Thyroid gland (tissue), 4 donors: Measurements from ENCODE around the gene ADAM29. TPM values are rescaled to one million over a fixed set of nuclear protein-coding genes. Genes with fewer than 3 reads are reported as not detected.
"Not testable (repeated sequence)": the region's sequence is repeated elsewhere in the genome, so short reads cannot be mapped to it uniquely, and the experiment has no call there.

Experiments used
- DNase-seq, 2 donors: peaks; one replicate each; pipeline ENCODE4 v3.0.0-alpha.2; 2019
- H3K27ac ChIP-seq, 3 donors: fragments of 200-600 bp; sonication (generic); 1 replicate in 2 of 3; 2 replicates in 1 of 3; pipeline ENCODE4 v1.5.1; 2016 to 2019; ENCODE audit warnings: mild to moderate bottlenecking in 1 of 3, moderate library complexity in 1 of 3
- H3K27me3 ChIP-seq: fragments of 200-600 bp; sonication (generic); one replicate; pipeline ENCODE4 v1.5.1; 2019
- H3K36me3 ChIP-seq, 2 donors: fragments of 200-600 bp; sonication (generic); one replicate each; pipeline ENCODE4 v1.5.1; 2016 to 2019
- H3K4me1 ChIP-seq, 2 donors: fragments of 200-600 bp; sonication (generic); one replicate each; pipeline ENCODE4 v1.5.1; 2017 to 2019
- H3K4me3 ChIP-seq, 3 donors: fragments of 200-600 bp; sonication (generic); replicated peaks in 1 of 3; 1 replicate in 2 of 3; 2 replicates in 1 of 3; pipeline ENCODE4 v1.5.1; 2016; ENCODE audit warnings: mild to moderate bottlenecking in 1 of 3
- H3K9me3 ChIP-seq: fragments of 200-600 bp; sonication (generic); one replicate; pipeline ENCODE4 v1.5.1; 2017
- POLR2A ChIP-seq, 2 donors: fragments of 450-650 bp; IDR thresholded peaks; one replicate each; pipeline ENCODE4 v1.6.1; 2017; ENCODE audit warnings: antibody characterized with exemption in 2 of 2, mild to moderate bottlenecking in 2 of 2, moderate library complexity in 1 of 2
- WGBS, 2 donors: methylation state at CpG; one replicate each; pipeline ENCODE4 v1.1.5; 2017; 5-methylcytosine and 5-hydroxymethylcytosine counted together
- intact Hi-C: fragments of 100-400 bp; cut with DNase I; formaldehyde crosslinking; loops from one replicate; pipeline ENCODE4 v1.15.1; 2023
- total RNA-seq, 4 donors: library from RNA; depleted of rRNA; stranded (reverse); fragments of >200 nt; gene quantifications; one replicate each; pipeline ENCODE4 v1.2.3, GENCODE V29; 2016
- TF ChIP-seq, protein P1 (sequence below), 6 experiments: fragments of 200-600 bp in 3 of 6; fragments of 450-650 bp in 3 of 6; sonication (generic) in 3 of 6; IDR thresholded peaks; one replicate each; pipeline ENCODE4 v1.5.1; 2016 to 2019; ENCODE audit warnings: antibody characterized with exemption in 6 of 6, mild to moderate bottlenecking in 2 of 6, inconsistent platforms in 1 of 6, moderate library complexity in 1 of 6

The ADAM29 gene
- under 1 TPM in 1 of 4 donors, not detected in 3; 0.27 TPM for total RNA-seq

DNA sequence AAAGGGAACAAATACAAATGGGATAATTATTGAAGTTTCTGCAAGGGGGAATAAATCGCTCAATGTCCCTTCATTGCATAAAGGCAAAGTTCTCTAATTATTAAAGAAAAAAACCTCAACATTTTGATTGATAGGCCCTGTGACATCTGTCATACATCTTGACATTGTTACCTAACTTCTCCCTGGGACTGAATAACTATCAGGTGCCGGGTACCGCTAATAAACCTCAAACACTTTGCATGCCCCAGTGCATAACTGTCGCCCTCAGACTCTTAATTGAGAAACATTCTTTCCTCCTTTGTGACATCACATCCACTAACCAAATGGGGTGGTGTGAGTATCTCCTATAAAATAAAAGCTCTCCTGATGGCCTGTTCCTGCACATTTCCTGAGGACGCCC is at the start of gene ADAM29:
ADAM29 (plus strand) TSS at position 301 of the 400 bp plus-strand sequence. CDS start 57,168 bp downstream, outside the sequence.
- Histone ChIP-seq H3K4me1 (no peaks in the 10 kb centered on the region), H3K27ac (no peak within 1 kb of the TSS), H3K9me3 (no peaks in the 10 kb centered on the region), H3K27me3 (no peaks in the 10 kb centered on the region), H3K36me3 (no peaks in the 10 kb centered on the region), H3K4me3 (no peak within 1 kb of the TSS)
- 87 to 93% methylated on average over 5 of the region's 5 CpGs for WGBS, 2 donors
- intact Hi-C loops, result no loop called here
- no peak for DNase-seq
- TF ChIP-seq POLR2A (IDR thresholded peaks at IDR 0.05), result no peak
- TF ChIP-seq, protein P1, sequence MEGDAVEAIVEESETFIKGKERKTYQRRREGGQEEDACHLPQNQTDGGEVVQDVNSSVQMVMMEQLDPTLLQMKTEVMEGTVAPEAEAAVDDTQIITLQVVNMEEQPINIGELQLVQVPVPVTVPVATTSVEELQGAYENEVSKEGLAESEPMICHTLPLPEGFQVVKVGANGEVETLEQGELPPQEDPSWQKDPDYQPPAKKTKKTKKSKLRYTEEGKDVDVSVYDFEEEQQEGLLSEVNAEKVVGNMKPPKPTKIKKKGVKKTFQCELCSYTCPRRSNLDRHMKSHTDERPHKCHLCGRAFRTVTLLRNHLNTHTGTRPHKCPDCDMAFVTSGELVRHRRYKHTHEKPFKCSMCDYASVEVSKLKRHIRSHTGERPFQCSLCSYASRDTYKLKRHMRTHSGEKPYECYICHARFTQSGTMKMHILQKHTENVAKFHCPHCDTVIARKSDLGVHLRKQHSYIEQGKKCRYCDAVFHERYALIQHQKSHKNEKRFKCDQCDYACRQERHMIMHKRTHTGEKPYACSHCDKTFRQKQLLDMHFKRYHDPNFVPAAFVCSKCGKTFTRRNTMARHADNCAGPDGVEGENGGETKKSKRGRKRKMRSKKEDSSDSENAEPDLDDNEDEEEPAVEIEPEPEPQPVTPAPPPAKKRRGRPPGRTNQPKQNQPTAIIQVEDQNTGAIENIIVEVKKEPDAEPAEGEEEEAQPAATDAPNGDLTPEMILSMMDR (IDR thresholded peaks at IDR 0.05), result no peak

DNA sequence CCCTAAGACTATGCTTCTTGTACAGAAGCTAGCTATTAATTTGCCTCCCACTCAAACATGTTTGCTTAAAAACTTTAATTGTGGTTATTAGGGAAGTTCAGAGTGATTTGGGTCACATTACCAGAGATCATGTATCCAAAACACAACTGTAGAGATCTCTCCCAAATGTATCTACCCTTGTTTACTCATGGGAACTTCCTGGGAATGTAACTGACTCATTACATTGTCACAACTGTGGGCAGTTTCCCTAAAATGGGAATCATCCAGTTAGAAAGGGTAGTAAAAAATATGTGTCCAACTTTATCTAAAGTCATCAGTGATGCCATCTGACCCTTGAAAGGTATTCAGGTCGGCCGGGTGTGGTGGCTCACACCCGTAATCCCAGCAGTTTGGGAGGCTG is 48.8 kb upstream of the ADAM29 start:
- no peak overlapping the region for H3K27ac ChIP-seq
- 75 to 81% methylated on average over 3 of the region's 3 CpGs for WGBS, 2 donors
- DNase-seq, result no peak
- intact Hi-C loops, result no loop called here
- H3K4me3 ChIP-seq, result no peak overlapping the region
- H3K9me3 ChIP-seq, result no peaks in the 10 kb centered on the region
- no peaks in the 10 kb centered on the region for H3K36me3 ChIP-seq
- H3K27me3 ChIP-seq, result no peaks in the 10 kb centered on the region
- TF ChIP-seq, protein P1 (IDR thresholded peaks at IDR 0.05), result no peak
- no peak for TF ChIP-seq POLR2A (IDR thresholded peaks at IDR 0.05)
- no peaks in the 10 kb centered on the region for H3K4me1 ChIP-seq

DNA sequence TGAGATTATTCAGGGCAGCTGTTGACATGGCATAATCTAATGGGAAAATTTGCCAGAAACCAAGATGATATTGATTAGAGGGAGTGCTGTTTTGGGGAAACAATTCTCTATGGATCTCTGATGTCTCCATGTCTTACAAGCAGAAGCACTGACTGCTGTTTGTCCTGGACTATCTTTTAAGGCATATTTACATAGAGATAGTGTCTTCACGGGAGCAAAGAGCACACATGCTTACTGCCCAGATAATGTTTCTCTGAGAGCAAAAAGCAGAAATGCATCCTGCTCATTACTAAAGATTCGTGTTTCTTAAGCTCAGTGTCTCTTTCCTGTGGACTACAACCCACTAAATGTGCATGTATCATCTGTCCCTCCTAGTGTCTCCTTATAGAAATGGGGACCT is 47.8 kb upstream of the ADAM29 start:
- no peak for DNase-seq
- WGBS, 2 donors, result 34 to 48% methylated on average over 2 of the region's 2 CpGs
- TF ChIP-seq, protein P1 (IDR thresholded peaks at IDR 0.05), result no peak
- TF ChIP-seq POLR2A (IDR thresholded peaks at IDR 0.05), result no peak
- H3K27ac ChIP-seq, result no peak overlapping the region
- intact Hi-C loops, result no loop called here
- no peaks in the 10 kb centered on the region for H3K9me3 ChIP-seq
- H3K36me3 ChIP-seq, result no peaks in the 10 kb centered on the region
- H3K4me3 ChIP-seq, result no peak overlapping the region
- H3K4me1 ChIP-seq, result no peaks in the 10 kb centered on the region
- no peaks in the 10 kb centered on the region for H3K27me3 ChIP-seq

DNA sequence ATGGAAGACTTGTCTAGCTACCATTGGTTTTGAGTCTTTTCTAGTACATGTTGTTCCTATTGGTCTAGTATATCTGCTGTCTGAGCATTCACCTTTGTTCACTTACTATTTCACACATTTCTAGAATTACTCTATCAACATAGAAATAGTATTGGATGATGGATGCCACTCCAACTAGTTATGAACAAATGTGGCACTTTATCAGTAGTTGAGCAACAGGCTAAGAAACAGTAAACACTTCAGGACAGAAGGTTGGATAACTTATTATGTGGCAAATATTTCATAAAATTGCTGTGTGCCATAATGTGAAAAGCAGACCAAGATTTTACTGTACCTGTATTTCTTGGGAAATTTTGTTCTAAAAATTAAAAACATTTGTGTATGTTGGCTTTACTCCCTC is 46.8 kb upstream of the ADAM29 start:
- DNase-seq, result no peak
- Histone ChIP-seq H3K4me3 (no peak overlapping the region), H3K27ac (no peak overlapping the region), H3K4me1 (no peaks in the 10 kb centered on the region), H3K9me3 (no peaks in the 10 kb centered on the region), H3K27me3 (no peaks in the 10 kb centered on the region), H3K36me3 (no peaks in the 10 kb centered on the region)
- intact Hi-C loops, result no loop called here
- TF ChIP-seq, protein P1 (IDR thresholded peaks at IDR 0.05), result no peak

DNA sequence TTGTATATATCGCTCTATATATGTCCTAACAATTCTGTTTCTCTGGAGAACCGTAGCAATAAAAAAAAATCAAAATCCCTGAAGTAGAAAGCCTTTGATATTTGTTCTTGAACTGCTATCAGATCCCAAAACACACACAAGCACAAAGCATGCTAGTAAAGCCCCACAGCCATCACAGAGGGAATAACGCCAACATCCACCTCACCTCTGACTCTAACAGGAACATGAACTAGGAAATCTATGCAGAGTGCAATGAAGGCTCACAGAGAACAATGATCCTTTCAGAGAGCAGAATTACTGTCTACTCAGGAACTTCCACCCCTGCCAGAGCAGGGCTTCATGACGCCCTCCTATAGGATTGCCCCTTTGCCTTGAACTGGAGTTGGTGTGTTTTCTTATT is 45.0 kb upstream of the ADAM29 start:
- intact Hi-C loops, DNase-seq, H3K27ac ChIP-seq, H3K9me3 ChIP-seq, H3K36me3 ChIP-seq, H3K4me1 ChIP-seq, H3K27me3 ChIP-seq, H3K4me3 ChIP-seq: not testable (repeated sequence)
- 73 to 81% methylated on average over 3 to 4 of the region's 4 CpGs for WGBS, 2 donors

DNA sequence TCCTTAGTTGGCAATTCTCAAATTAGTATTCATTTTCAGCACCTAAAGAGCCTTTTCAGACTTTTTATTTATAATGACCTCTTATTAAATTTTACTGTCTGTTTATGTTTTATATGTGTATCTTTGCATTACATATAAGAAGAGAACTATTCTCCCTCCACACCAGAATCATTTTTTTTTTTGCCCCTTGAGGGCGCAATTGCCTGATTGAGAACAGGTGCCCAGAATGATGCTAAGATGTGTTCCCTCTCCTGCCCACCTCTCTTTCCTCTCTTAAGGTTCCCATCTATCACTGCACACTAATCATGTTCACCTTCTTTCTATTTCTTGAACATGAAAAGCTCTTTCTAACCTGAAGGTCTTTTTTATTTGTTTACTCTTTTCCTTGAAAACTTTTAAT is 44.2 kb upstream of the ADAM29 start:
- H3K4me1 ChIP-seq, result no peaks in the 10 kb centered on the region
- H3K27ac ChIP-seq, result no peak overlapping the region
- no peaks in the 10 kb centered on the region for H3K36me3 ChIP-seq
- DNase-seq, result no peak
- H3K9me3 ChIP-seq, result no peaks in the 10 kb centered on the region
- WGBS, 2 donors, result 36 to 43% methylated on average over 1 of the region's 1 CpG
- no peak for TF ChIP-seq POLR2A (IDR thresholded peaks at IDR 0.05)
- TF ChIP-seq, protein P1 (IDR thresholded peaks at IDR 0.05), result no peak
- no peaks in the 10 kb centered on the region for H3K27me3 ChIP-seq
- intact Hi-C loops, result no loop called here
- no peak overlapping the region for H3K4me3 ChIP-seq
